PC-3 (cell line): ENCODE results near the gene CUL2.

ENCODE experiments used
- EZH2 ChIP-seq: fragments of 300-600 bp; sonication (generic); IDR thresholded peaks from one replicate; pipeline ENCODE4 v1.6.1; 2017; ENCODE audit warnings: antibody characterized with exemption, mild to moderate bottlenecking, low read length; ENCODE audit not compliant: unreplicated experiment
- EZH2phosphoT487 ChIP-seq: fragments of 300-600 bp; sonication (generic); IDR thresholded peaks from 2 replicates; pipeline ENCODE4 v1.6.1; 2018; ENCODE audit warnings: mild to moderate bottlenecking, antibody characterized with exemption, low read length, borderline replicate concordance
- TF ChIP-seq, protein P1 (sequence below): fragments of 300-600 bp; sonication (generic); conservative IDR thresholded peaks from 2 replicates; pipeline ENCODE4 v1.5.1; 2017; ENCODE audit warnings: antibody characterized with exemption, low read depth, mild to moderate bottlenecking, low read length

DNA sequence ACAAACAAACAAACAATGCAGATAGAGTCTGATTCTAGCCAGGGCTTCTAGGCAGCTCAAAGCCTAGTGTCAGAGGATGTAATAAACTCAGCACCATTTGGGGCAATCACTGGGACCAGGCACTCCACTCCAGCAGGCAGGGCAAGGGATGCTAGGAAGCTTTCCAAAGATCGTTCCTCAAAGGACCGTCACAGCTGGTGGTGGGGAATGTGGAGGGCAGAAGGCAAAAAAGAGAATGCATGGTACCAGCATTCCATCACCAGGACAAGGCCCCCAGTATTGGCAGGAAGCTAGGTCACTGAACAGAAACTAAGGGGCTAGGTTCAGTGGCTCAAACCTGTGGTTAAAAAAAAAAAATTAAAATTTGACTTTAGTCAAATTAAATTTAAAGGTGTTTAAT, 94.2 kb downstream of the CUL2 start:
- TF ChIP-seq, protein P1, sequence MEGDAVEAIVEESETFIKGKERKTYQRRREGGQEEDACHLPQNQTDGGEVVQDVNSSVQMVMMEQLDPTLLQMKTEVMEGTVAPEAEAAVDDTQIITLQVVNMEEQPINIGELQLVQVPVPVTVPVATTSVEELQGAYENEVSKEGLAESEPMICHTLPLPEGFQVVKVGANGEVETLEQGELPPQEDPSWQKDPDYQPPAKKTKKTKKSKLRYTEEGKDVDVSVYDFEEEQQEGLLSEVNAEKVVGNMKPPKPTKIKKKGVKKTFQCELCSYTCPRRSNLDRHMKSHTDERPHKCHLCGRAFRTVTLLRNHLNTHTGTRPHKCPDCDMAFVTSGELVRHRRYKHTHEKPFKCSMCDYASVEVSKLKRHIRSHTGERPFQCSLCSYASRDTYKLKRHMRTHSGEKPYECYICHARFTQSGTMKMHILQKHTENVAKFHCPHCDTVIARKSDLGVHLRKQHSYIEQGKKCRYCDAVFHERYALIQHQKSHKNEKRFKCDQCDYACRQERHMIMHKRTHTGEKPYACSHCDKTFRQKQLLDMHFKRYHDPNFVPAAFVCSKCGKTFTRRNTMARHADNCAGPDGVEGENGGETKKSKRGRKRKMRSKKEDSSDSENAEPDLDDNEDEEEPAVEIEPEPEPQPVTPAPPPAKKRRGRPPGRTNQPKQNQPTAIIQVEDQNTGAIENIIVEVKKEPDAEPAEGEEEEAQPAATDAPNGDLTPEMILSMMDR, result no peak
- TF ChIP-seq EZH2, result no peak
- TF ChIP-seq EZH2phosphoT487, result no peak
